ENCODE results near the gene PBX1.

The PBX1 gene

DNA sequence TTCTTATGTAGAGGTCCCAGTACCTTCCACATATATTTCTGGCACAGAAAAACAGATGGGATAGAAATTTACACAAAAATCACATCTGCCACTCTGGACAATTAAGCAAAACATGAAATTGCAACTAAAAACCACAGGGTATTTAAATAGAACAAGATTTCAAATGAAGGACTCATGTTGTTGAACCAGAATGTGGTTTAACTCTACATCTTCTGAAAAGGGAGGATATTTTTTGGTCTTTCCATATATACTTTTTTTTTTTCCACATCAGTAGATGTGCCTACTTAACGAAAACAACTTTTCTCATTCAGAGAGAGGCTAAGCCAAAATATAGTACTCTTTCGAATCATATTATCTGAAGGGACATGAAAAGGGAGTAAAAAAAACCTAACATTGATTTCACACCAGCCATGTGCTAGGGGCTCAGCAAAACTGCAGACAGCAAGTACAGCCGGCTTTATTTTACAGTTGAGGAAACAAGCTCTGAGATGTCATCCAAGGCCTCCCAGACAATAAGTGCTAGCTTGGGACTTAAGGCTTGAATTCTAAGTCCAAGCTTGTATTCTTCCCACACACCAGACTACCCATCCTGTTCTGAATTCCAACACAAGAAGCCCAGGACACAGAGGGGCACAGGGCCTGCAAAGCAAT lies 208.9 kb downstream of the PBX1 start:
- Histone ChIP-seq H3K9ac (ENCODE audit: low read length) (no peak overlapping the region), H3K9me3 (ENCODE audit: control insufficient read depth, low read length) (no peaks in the 10 kb centered on the region), H3K4me1 (ENCODE audit: control insufficient read depth, insufficient read depth, low read length) (peaks cover 38% of the 10 kb centered on the region)

DNA sequence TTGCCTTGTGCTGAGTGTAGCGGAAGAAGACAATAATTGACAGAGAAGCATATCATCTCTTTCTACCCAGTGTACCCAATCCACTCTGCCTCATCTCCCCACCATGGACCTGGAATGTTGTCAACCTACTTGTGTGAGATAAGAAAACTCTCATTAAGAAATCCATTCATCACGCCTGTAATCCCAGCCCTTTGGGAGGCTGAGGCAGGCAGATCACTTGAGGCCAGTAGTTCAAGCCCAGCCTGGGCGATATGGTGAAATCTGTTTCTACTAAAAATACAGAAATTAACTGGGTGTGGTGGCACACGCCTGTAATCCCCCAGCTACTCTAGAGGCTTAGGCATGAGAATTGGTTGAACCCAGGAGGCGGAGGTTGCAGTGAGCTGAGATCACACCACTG lies 209.6 kb downstream of the PBX1 start:
- H3K9me3 ChIP-seq (ENCODE audit: control insufficient read depth, low read length), result no peaks in the 10 kb centered on the region
- H3K4me3 ChIP-seq (ENCODE audit: low read length), result no peak overlapping the region
- no peaks in the 10 kb centered on the region for H3K27me3 ChIP-seq (ENCODE audit: control insufficient read depth, insufficient read depth, low read length)
- no peaks in the 10 kb centered on the region for H3K36me3 ChIP-seq (ENCODE audit: control insufficient read depth, insufficient read depth, low read length)
- peaks cover 45% of the 10 kb centered on the region for H3K4me1 ChIP-seq (ENCODE audit: control insufficient read depth, insufficient read depth, low read length)
- no peak overlapping the region for H3K9ac ChIP-seq (ENCODE audit: low read length)

More for the DNA sequence above, 208.9 kb downstream of the PBX1 start:
- Histone ChIP-seq H3K4me3 (ENCODE audit: low read length) (no peak overlapping the region), H3K36me3 (ENCODE audit: control insufficient read depth, insufficient read depth, low read length) (no peaks in the 10 kb centered on the region), H3K27me3 (ENCODE audit: control insufficient read depth, insufficient read depth, low read length) (no peaks in the 10 kb centered on the region)

DNA sequence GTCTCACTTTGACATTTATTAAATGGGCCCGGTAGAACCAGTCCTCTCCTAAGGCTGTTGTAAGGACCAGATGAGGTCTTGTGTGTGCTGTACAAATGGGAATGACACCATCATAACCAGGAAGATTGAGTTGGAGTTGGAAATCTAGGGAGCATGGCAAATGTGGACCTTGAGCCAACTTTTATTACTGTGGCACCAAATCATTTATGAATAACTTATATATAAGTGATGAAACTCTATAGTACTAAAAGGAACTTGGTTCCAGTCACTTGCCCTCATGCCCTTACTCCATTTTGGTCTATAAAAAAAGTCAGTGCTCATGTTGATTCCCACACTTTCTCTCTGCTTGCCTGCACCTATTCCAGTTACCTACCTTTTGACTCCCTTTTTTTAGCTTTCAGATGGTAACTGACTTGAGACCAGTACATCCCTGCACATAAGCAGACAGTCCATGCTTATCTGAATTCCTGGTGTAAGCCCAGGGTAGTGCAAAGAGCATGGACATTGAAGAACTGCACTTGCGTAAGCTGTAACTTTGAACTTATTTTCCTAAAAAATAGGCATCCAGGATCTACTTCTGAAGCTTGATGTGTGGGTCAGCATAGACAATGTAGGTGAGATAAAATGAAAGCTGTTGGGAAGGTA lies 210.6 kb downstream of the PBX1 start:
- Histone ChIP-seq H3K9ac (ENCODE audit: low read length) (no peak overlapping the region), H3K4me3 (ENCODE audit: low read length) (no peak overlapping the region), H3K9me3 (ENCODE audit: control insufficient read depth, low read length) (no peaks in the 10 kb centered on the region), H3K27me3 (ENCODE audit: control insufficient read depth, insufficient read depth, low read length) (no peaks in the 10 kb centered on the region), H3K4me1 (ENCODE audit: control insufficient read depth, insufficient read depth, low read length) (peaks cover 52% of the 10 kb centered on the region), H3K36me3 (ENCODE audit: control insufficient read depth, insufficient read depth, low read length) (no peaks in the 10 kb centered on the region)

DNA sequence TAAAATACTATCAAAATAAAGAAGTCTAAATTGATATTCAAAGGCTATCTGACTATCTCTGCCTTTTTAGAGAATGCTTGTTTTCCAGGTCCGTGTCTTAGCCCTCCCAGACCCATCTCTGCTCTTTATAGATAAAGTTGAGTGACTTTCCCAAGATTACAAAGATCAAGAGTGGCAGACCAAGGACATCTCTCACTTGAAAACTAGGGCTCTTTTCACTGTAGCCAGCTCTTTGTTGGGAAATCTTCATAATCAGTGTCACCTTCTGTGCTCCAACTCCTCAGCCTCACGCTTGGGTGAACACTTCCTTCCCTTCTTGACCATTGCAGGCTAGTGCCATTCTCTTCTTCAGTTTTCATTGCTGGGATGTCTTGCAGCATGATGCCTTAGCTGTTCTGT lies 211.1 kb downstream of the PBX1 start:
- H3K27me3 ChIP-seq (ENCODE audit: control insufficient read depth, insufficient read depth, low read length), result no peaks in the 10 kb centered on the region
- peaks cover 55% of the 10 kb centered on the region for H3K4me1 ChIP-seq (ENCODE audit: control insufficient read depth, insufficient read depth, low read length)
- H3K9ac ChIP-seq (ENCODE audit: low read length), result no peak overlapping the region
- no peaks in the 10 kb centered on the region for H3K9me3 ChIP-seq (ENCODE audit: control insufficient read depth, low read length)
- H3K4me3 ChIP-seq (ENCODE audit: low read length), result no peak overlapping the region
- no peaks in the 10 kb centered on the region for H3K36me3 ChIP-seq (ENCODE audit: control insufficient read depth, insufficient read depth, low read length)

DNA sequence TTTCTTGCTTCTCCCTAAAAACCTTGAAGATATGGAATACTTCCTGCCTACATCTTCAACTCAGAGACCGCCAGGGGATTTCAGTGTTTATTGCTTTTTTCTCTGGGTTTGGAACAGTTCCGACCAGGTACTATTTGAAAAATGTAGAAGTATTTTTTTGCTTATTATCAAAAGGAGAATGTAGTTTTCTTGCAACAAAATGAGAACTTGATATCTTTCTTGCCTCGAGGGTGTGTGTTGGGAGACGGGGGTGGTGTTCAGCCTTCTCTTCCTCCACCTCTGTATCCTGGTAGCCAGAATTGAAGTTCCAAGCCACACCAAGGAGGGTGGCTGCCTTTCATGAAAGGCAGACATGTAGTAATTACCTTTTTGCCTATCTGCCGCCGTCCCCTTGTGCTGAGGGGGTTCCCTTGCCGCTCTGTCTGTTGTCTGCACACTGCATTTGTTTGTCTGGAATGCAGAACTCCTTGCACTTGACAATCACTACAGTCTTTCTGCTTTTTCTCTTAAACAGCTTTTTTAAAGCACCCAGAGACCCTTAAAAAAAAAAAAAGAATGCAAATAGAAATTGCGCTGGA lies 212.1 kb downstream of the PBX1 start:
- Histone ChIP-seq H3K36me3 (ENCODE audit: control insufficient read depth, insufficient read depth, low read length) (no peaks in the 10 kb centered on the region), H3K9ac (ENCODE audit: low read length) (no peak overlapping the region), H3K27me3 (ENCODE audit: control insufficient read depth, insufficient read depth, low read length) (no peaks in the 10 kb centered on the region), H3K9me3 (ENCODE audit: control insufficient read depth, low read length) (no peaks in the 10 kb centered on the region), H3K4me1 (ENCODE audit: control insufficient read depth, insufficient read depth, low read length) (peaks cover 58% of the 10 kb centered on the region), H3K4me3 (ENCODE audit: low read length) (no peak overlapping the region)

DNA sequence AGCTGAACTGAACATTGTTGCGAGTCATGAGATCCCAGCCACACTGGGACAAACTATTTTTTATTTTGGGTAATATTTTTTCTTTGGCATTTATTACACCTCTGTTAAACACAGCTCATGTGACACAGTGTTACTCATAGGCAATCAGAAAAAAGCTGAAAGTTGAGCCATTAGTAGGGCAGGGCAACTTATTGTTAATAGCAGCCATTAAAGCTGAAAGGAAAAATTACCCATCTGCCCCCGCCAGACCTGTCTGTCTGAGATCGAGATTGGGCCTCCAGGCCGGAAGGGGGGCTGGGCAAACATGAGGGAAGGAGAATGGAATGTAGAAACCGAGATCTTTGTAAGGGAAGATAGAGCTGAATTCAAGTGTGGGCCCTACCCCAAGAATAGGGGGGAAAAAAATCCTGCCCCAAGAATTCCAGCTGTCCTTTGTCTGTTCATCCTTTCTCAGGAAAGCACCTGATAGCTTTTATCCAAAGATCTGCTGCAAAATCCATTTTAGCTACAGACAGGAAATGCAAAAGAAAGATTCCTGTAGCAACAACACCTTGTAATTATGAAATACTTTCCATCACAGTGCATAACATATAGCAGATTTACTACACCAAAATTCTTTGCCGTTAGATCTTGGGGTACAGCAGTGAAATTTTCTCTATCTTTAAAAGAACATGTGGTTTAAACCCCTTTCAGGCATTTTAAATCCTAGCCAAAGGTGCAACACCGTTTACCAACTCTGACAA lies 212.8 kb downstream of the PBX1 start:
- H3K9ac ChIP-seq (ENCODE audit: low read length), result no peak overlapping the region

DNA sequence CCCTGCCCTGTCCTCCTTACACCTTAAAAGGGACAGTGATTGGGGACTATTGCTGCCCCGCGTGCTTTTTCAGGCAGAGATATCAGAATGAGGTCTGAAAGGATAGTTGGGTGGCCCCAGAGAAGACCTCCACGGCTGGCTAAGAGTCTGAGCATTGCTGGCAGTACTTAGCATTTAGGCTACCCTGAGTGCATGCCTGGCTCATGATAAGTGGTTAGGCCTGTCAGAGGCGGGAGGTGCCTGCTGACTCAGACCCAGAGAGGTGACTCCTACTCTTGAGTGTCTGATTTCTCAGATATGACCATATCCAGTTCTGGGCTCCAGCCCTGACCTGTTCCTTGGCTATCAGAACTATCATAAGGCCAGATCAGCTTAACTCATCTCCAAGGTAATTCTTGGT lies 213.7 kb downstream of the PBX1 start:
- H3K4me1 ChIP-seq (ENCODE audit: control insufficient read depth, insufficient read depth, low read length), result peaks cover 54% of the 10 kb centered on the region
- H3K4me3 ChIP-seq (ENCODE audit: low read length), result no peak overlapping the region
- no peak overlapping the region for H3K9ac ChIP-seq (ENCODE audit: low read length)

More for the DNA sequence above, 212.8 kb downstream of the PBX1 start:
- H3K4me3 ChIP-seq (ENCODE audit: low read length), result no peak overlapping the region
- H3K27me3 ChIP-seq (ENCODE audit: control insufficient read depth, insufficient read depth, low read length), result no peaks in the 10 kb centered on the region
- H3K9me3 ChIP-seq (ENCODE audit: control insufficient read depth, low read length), result no peaks in the 10 kb centered on the region
- H3K36me3 ChIP-seq (ENCODE audit: control insufficient read depth, insufficient read depth, low read length), result no peaks in the 10 kb centered on the region
- H3K4me1 ChIP-seq (ENCODE audit: control insufficient read depth, insufficient read depth, low read length), result peaks cover 61% of the 10 kb centered on the region

DNA sequence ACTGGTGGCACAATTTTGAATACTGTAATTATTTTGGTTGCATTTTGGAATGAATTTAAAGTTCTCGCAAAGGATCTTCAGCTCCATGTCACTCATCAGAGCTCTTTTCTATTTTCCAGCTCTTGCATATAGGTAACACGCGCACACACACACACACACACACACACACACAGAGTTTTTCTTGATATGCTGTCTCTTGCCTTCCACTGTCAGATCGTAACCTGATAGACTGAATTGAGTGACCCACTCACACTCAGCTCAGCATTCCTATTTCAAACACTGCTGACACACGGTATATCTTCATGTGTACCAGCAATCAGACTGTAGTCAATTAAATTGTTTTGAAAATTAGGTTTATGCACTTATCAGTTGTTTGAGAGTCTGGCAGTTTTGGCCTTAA lies 214.1 kb downstream of the PBX1 start:
- Histone ChIP-seq H3K4me1 (ENCODE audit: control insufficient read depth, insufficient read depth, low read length) (peaks cover 54% of the 10 kb centered on the region), H3K4me3 (ENCODE audit: low read length) (no peak overlapping the region), H3K9me3 (ENCODE audit: control insufficient read depth, low read length) (no peaks in the 10 kb centered on the region), H3K27me3 (ENCODE audit: control insufficient read depth, insufficient read depth, low read length) (no peaks in the 10 kb centered on the region), H3K9ac (ENCODE audit: low read length) (no peak overlapping the region), H3K36me3 (ENCODE audit: control insufficient read depth, insufficient read depth, low read length) (no peaks in the 10 kb centered on the region)

More for the DNA sequence above, 213.7 kb downstream of the PBX1 start:
- H3K27me3 ChIP-seq (ENCODE audit: control insufficient read depth, insufficient read depth, low read length), result no peaks in the 10 kb centered on the region
- H3K36me3 ChIP-seq (ENCODE audit: control insufficient read depth, insufficient read depth, low read length), result no peaks in the 10 kb centered on the region
- H3K9me3 ChIP-seq (ENCODE audit: control insufficient read depth, low read length), result no peaks in the 10 kb centered on the region

DNA sequence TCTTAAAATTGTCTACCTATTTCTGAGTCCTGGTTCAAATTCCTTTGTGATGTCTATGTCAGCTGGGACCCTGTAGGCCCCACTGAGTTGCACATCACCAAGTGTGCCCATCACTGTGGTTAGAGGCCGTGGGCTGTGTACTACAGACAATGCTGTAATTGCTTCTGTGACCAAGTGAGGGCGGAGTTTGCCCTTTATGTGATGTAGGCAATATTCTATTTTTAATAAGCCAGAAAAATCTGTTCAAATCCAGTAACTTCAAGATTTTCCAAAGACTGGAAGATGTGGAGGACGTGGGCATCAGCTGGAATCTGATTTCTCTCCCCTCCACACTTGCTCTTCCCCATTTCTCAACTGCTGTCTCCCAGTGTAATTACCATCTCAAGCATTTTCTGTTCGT lies 215.4 kb downstream of the PBX1 start:
- Histone ChIP-seq H3K36me3 (ENCODE audit: control insufficient read depth, insufficient read depth, low read length) (no peaks in the 10 kb centered on the region), H3K4me3 (ENCODE audit: low read length) (no peak overlapping the region), H3K27me3 (ENCODE audit: control insufficient read depth, insufficient read depth, low read length) (no peaks in the 10 kb centered on the region), H3K9ac (ENCODE audit: low read length) (no peak overlapping the region), H3K9me3 (ENCODE audit: control insufficient read depth, low read length) (no peaks in the 10 kb centered on the region), H3K4me1 (ENCODE audit: control insufficient read depth, insufficient read depth, low read length) (peaks cover 54% of the 10 kb centered on the region)

DNA sequence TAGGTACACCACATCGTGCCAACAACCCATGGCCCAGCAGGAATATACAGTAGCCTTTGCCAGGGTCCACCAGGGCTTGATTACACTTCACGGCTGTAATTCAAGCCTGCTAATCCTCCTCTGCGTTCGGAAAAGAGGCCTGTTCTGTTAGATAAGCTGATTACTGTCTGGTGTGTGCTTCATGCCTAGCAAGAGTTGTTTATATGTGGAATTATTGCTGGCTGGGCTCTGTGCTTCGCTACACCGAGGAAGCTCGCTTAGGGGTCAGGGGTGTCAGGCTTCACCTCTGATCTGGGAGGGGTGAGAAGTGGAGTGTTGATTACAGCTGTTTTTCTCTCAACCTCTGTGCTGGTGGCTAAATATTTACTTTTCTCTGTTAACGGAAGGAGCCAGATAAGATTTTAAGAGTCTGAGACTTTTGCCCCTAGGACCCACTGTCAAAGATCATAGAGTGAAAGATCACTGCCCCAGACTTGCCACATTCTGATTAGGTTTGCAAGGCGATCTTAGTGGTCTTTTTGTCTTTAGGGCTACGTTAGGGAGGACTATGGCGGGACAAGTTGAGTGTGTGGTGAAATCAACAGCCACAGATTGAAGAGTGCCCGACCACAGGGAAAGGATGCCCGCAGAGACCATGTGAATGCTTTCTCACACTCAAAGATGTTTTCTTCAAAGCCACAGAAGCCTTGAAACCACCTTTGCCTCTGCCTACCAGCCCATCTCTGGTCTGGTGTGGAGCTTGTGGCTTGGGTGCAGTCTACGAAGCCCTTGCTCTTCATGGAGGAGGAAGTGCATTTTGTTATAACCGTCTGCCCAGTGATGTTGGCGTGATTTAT lies 216.1 kb downstream of the PBX1 start:
- Histone ChIP-seq H3K27me3 (ENCODE audit: control insufficient read depth, insufficient read depth, low read length) (no peaks in the 10 kb centered on the region), H3K9me3 (ENCODE audit: control insufficient read depth, low read length) (no peaks in the 10 kb centered on the region), H3K36me3 (ENCODE audit: control insufficient read depth, insufficient read depth, low read length) (no peaks in the 10 kb centered on the region), H3K9ac (ENCODE audit: low read length) (no peak overlapping the region), H3K4me1 (ENCODE audit: control insufficient read depth, insufficient read depth, low read length) (peaks cover 54% of the 10 kb centered on the region), H3K4me3 (ENCODE audit: low read length) (no peak overlapping the region)

DNA sequence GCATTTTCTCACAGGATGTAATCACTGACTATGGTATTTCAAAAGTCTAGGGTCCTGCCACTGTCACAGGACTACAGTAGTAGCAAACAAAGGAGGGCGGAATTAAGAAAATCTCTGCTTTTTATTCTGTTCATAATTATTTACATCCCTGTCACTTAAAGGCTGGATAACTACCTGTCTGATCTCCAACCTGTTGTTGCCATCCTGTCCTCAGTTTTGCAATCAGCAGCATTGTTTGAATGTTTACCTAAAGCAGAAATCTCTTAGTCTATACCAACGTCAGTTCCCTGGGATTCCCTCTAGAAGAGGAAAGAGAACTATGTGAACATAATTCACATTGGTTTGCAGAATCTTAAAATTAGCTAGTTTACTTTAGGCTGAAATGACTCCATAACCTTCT lies 218.5 kb downstream of the PBX1 start:
- Histone ChIP-seq H3K36me3 (ENCODE audit: control insufficient read depth, insufficient read depth, low read length) (no peaks in the 10 kb centered on the region), H3K9ac (ENCODE audit: low read length) (no peak overlapping the region), H3K4me1 (ENCODE audit: control insufficient read depth, insufficient read depth, low read length) (peaks cover 37% of the 10 kb centered on the region), H3K27me3 (ENCODE audit: control insufficient read depth, insufficient read depth, low read length) (no peaks in the 10 kb centered on the region), H3K9me3 (ENCODE audit: control insufficient read depth, low read length) (no peaks in the 10 kb centered on the region), H3K4me3 (ENCODE audit: low read length) (no peak overlapping the region)
